Loucy (cell line): Measurements from ENCODE around the gene JAG2.

ENCODE experiments used
- CTCF ChIP-seq: fragments of 200-600 bp; sonication (generic); conservative IDR thresholded peaks from 2 replicates; pipeline ENCODE4 v1.5.1; 2014; ENCODE audit warnings: mild to moderate bottlenecking, antibody characterized with exemption, low read length
- EZH2phosphoT487 ChIP-seq: fragments of 200-600 bp; IDR thresholded peaks from 2 replicates; pipeline ENCODE4 v1.6.1; 2018; ENCODE audit warnings: antibody characterized with exemption, mild to moderate bottlenecking, moderate library complexity, borderline replicate concordance

GRCh38 chr14:105100910-105101309, 67.7 kb downstream of the JAG2 start:
- TF ChIP-seq CTCF (no peak), EZH2phosphoT487 (no peak)
